AG04450 (cell line): Measurements from ENCODE around the gene DACT3. TPM values are rescaled to one million over a fixed set of nuclear protein-coding genes. Genes with fewer than 3 reads are reported as not detected.

Experiments
- CTCF ChIA-PET: fragments of 300-600, 350-600 bp; formaldehyde crosslinking; extraction: SDS; loops from one replicate; lab custom pipeline; 2022; ENCODE audit warnings: antibody characterized with exemption, inconsistent platforms; lab: Charles Lee
- POLR2A ChIA-PET: fragments of 350-600 bp; formaldehyde crosslinking; extraction: SDS; loops from one replicate; lab custom pipeline; 2021; ENCODE audit warnings: antibody characterized with exemption, inconsistent platforms; lab: Yijun Ruan, JAX
- DNase-seq: peaks from one replicate; pipeline ENCODE4 v3.0.0-alpha.2; 2011; ENCODE audit warnings: low read depth, low spot score
- H3K27ac ChIP-seq: one replicate; pipeline ENCODE4 v1.5.1; 2012; ENCODE audit warnings: low read depth, low read length, control low read depth
- H3K27me3 ChIP-seq: one replicate; pipeline ENCODE4 v1.6.0; 2012; ENCODE audit warnings: low read length; ENCODE audit not compliant: control insufficient read depth, insufficient read depth
- H3K4me3 ChIP-seq: 2 replicates; pipeline ENCODE4 v1.5.1; 2011; ENCODE audit warnings: mild to moderate bottlenecking, low read depth, low read length, control low read depth
- H3K9me3 ChIP-seq: 2 replicates; pipeline ENCODE4 v1.5.1; 2012; ENCODE audit warnings: low read length; ENCODE audit not compliant: control insufficient read depth, insufficient read depth
- polyA plus RNA-seq: library from polyadenylated mRNA; depleted of rRNA; stranded (reverse); fragments of >200 nt; gene quantifications from 2 replicates; pipeline ENCODE4 v1.2.3, GENCODE V29; 2011
- TF ChIP-seq, protein P1 (sequence below): IDR thresholded peaks from 2 replicates; pipeline ENCODE4 v1.5.1; 2011; ENCODE audit warnings: low read depth, low read length, control low read depth, inconsistent platforms

The DACT3 gene
- polyA plus RNA-seq, 1 experiment: 6.1 TPM

DNA sequence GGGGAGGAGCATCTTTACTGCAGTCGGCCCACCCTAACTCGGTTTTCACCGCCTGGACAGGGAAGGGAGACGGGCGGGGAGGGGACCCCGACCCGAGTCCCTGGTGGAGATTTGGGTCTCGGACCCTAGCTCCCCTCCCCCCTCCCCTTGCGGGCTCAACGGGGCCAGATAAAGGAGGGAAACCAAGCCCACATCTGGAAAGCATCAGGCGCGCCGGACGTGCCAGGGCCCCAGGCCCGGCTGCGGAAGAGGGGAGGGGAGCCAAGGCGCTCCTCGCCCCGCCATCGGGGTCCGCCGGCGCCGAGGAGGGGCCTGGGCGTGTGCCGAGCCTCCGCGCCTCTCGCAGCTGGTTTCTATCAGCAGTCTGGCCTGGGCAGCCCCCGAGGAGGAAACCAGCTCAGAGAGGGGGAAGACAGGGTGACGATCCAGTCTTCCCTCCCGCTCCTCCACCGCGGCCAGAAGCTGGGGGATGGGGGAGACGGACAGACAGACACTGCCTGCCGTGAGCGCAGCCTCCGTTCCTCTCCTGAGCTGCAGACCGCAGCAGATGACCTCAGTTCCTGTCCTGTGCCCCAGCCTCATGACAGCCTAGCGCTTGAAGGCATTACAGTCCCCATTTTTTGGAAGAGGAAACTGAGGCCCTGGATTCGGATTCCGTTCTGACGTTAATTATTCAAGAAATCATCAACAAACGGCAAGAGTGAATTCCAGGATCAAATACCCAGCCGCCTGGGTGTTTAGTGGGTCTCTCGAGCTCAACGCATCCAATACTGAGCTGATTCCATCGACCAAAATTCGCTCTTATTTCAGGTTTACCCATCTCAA is 21.4 kb downstream of the DACT3 start:
- Histone ChIP-seq H3K27me3 (peaks cover 7% of the 10 kb centered on the region), H3K27ac (peak overlapping the region; percentile 68), H3K4me3 (peak overlapping the region; percentile 50), H3K9me3 (no peaks in the 10 kb centered on the region)
- TF ChIP-seq, protein P1, sequence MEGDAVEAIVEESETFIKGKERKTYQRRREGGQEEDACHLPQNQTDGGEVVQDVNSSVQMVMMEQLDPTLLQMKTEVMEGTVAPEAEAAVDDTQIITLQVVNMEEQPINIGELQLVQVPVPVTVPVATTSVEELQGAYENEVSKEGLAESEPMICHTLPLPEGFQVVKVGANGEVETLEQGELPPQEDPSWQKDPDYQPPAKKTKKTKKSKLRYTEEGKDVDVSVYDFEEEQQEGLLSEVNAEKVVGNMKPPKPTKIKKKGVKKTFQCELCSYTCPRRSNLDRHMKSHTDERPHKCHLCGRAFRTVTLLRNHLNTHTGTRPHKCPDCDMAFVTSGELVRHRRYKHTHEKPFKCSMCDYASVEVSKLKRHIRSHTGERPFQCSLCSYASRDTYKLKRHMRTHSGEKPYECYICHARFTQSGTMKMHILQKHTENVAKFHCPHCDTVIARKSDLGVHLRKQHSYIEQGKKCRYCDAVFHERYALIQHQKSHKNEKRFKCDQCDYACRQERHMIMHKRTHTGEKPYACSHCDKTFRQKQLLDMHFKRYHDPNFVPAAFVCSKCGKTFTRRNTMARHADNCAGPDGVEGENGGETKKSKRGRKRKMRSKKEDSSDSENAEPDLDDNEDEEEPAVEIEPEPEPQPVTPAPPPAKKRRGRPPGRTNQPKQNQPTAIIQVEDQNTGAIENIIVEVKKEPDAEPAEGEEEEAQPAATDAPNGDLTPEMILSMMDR: no peak
- ChIA-PET POLR2A (interaction anchor here (1.9 kb wide), 1 partner anchor 17 kb away, joined by 4 read pairs; no protein-coding TSS in a partner anchor), CTCF (interaction anchor here (0.5 to 1.2 kb wide), 4 partner anchors 22 to 97 kb away, joined by 3 to 14 read pairs (median 3); no protein-coding TSS in a partner anchor)
- DNase-seq: no peak

DNA sequence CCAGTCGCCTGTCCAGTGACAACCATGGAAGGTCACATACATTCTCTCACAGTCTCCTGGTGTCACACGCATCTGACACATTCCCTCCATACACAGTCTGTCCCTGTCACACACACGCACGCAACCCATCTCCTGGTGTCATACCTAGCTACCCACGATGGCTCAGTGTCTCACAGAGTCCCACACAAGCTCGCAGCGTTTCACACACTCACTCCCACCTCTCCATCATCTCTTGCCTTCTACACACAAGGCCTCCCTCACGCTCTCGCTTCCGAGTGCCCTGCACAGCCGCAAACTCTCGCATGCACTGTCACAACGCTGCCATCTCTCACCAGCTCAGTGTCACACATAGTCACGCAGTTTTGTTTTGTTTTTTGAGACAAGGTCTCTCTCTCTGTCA is 23.8 kb downstream of the DACT3 start:
- TF ChIP-seq, protein P1: no peak
- H3K27me3 ChIP-seq: peaks cover 7% of the 10 kb centered on the region
- H3K27ac ChIP-seq: no peak overlapping the region
- H3K9me3 ChIP-seq: peaks cover 4% of the 10 kb centered on the region; the same call in 1 of the 2 replicates
- POLR2A ChIA-PET: no interaction called here
- no peak overlapping the region for H3K4me3 ChIP-seq
- no peak for DNase-seq
- CTCF ChIA-PET: interaction anchor here (0.7 to 2.2 kb wide), 2 partner anchors 25 to 242 kb away, joined by 3 to 12 read pairs; no protein-coding TSS in a partner anchor

DNA sequence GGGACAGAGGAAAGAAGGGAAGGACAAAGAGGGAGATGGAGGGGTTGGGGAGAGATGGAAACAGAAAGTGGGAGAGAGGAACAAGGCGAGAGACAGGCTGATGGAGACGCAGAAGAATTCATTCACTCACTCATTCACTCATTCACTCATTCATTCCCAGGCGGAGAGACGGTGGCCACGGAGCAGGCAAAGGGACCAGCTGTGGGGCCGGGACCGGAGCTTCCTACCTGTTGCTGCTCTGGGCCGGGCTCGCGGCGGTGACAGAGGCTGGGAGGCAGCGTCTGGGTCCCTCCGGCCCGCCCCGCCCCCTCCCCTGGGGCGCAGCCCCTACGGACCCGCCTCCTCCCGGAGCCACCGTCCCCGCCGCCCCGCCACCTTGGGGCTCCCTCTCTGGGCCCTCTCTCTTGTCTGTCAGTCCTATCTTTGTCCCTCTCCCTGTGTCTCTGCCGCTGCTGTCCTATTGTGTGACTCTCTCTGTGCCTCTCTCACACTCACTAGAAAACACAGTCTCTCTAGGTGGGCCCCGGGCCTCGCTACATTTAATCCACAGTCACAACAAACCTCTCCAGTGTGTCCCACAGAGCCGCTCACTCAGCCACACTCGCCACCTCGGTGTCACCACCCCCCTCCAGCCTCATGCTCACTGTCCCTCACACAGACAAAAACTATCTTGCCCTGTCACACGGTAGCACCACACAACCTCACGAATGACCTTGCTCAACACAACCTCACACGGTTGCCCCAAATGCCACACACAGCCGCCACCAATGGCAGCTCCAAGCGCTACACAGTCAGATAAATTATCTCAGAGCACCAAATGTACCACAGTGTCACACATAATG is 24.8 kb downstream of the DACT3 start, which contains the start of gene GNG8:
Gene GNG8, minus strand, starts transcription at position 283 of the 842 bp plus-strand sequence. CDS start 1,520 bp downstream, outside the sequence.
- DNase-seq: no peak
- ChIA-PET CTCF (interaction anchor here (0.7 to 2.2 kb wide), 2 partner anchors 26 to 236 kb away, joined by 3 to 12 read pairs; no protein-coding TSS in a partner anchor), POLR2A (interaction anchor here (0.7 kb wide), 1 partner anchor 10 kb away, joined by 9 read pairs; no protein-coding TSS in a partner anchor)
- H3K4me3 ChIP-seq: no peak within 1 kb of the TSS
- H3K27ac ChIP-seq: no peak within 1 kb of the TSS
- H3K27me3 ChIP-seq: peaks cover 7% of the 10 kb centered on the region
- TF ChIP-seq, protein P1: no peak
- peaks cover 4% of the 10 kb centered on the region; the same call in 1 of the 2 replicates for H3K9me3 ChIP-seq

DNA sequence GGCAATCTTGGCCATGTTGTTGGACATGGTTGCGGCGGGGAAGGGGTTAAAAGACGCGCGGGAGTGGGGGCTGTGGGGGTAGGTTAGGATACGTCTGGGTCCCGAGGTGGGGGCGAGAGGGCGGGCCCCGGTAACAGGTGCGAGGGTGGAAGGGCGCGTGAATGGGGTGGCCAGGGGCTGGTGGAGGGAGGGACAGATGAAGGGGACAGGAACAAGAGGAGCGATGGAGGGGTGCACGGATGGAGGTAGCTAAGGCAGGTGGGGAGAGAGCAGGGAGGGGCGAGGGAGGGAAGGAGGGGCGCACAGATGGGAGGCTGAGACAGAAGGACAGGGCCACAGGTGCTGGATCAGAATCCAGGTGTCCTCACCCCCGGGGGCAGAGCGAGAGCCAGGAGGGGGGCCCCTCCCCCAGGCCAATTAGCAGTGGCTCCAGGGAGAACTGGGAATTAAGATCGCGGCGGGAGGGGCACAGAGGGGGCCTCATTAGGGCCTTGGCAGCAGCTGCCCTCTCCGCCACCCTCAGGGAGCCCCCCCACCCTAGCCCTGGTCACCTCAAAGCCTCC is 26.2 kb downstream of the DACT3 start:
- TF ChIP-seq, protein P1: no peak
- peaks cover 4% of the 10 kb centered on the region; the same call in 1 of the 2 replicates for H3K9me3 ChIP-seq
- no peak overlapping the region for H3K27ac ChIP-seq
- ChIA-PET CTCF (interaction anchor here (0.7 kb wide), 1 partner anchor 27 kb away, joined by 3 read pairs; no protein-coding TSS in a partner anchor), POLR2A (interaction anchor here (0.6 kb wide), 1 partner anchor 12 kb away, joined by 5 read pairs; no protein-coding TSS in a partner anchor)
- DNase-seq: no peak
- peaks cover 7% of the 10 kb centered on the region for H3K27me3 ChIP-seq
- no peak overlapping the region for H3K4me3 ChIP-seq
